ENCODE results near the gene CD274. TPM values are rescaled to one million over a fixed set of nuclear protein-coding genes. Genes with fewer than 3 reads are reported as not detected.

Gene CD274
- total and polyA plus RNA-seq, 2 experiments from 2014 or later = not detected

DNA sequence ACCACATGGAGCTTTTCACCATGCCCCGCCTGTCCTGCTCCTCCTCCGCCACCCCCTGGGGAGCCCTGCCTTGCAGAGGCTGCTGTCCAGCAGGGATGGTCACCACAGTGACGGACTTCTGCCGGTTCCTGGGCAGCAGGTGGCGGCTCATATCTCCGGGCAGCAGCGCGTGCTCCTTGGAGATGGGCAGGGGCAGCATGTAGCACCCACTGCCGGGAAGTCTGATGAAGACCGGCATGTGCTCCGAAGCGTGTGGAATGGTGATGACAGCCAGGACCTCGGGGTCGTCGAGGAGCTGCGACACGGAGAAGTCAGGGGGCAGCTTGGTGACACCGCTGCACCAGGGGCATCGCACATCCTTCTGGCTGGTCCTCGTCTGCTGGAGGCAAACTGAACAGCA is 31.9 kb upstream of the CD274 start:
- H3K4me1 ChIP-seq (ENCODE audit: insufficient read depth) = peaks cover 8% of the 10 kb centered on the region
- TF ChIP-seq CREB1 (CRISPR knock-in tag; IDR thresholded peaks at IDR 0.05; ENCODE audit: low read depth) = no peak
- TF ChIP-seq EZH2 (IDR thresholded peaks at IDR 0.05; ENCODE audit: low read depth, unreplicated experiment) = no peak
- TF ChIP-seq, protein P1, sequence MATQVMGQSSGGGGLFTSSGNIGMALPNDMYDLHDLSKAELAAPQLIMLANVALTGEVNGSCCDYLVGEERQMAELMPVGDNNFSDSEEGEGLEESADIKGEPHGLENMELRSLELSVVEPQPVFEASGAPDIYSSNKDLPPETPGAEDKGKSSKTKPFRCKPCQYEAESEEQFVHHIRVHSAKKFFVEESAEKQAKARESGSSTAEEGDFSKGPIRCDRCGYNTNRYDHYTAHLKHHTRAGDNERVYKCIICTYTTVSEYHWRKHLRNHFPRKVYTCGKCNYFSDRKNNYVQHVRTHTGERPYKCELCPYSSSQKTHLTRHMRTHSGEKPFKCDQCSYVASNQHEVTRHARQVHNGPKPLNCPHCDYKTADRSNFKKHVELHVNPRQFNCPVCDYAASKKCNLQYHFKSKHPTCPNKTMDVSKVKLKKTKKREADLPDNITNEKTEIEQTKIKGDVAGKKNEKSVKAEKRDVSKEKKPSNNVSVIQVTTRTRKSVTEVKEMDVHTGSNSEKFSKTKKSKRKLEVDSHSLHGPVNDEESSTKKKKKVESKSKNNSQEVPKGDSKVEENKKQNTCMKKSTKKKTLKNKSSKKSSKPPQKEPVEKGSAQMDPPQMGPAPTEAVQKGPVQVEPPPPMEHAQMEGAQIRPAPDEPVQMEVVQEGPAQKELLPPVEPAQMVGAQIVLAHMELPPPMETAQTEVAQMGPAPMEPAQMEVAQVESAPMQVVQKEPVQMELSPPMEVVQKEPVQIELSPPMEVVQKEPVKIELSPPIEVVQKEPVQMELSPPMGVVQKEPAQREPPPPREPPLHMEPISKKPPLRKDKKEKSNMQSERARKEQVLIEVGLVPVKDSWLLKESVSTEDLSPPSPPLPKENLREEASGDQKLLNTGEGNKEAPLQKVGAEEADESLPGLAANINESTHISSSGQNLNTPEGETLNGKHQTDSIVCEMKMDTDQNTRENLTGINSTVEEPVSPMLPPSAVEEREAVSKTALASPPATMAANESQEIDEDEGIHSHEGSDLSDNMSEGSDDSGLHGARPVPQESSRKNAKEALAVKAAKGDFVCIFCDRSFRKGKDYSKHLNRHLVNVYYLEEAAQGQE (IDR thresholded peaks at IDR 0.05; ENCODE audit: unreplicated experiment) = no peak
- no peak for TF ChIP-seq NANOG (IDR thresholded peaks at IDR 0.05; ENCODE audit: borderline replicate concordance)
- no peak for TF ChIP-seq POLR2AphosphoS5 (IDR thresholded peaks at IDR 0.05; ENCODE audit: low read depth)
- TF ChIP-seq ZNF331 (CRISPR knock-in tag; IDR thresholded peaks at IDR 0.05; ENCODE audit: low read depth) = no peak
- no peak for TF ChIP-seq EZH2phosphoT487 (IDR thresholded peaks at IDR 0.05; ENCODE audit: unreplicated experiment)
- no peak for TF ChIP-seq JUNB (IDR thresholded peaks at IDR 0.05; ENCODE audit: unreplicated experiment)
- TF ChIP-seq ZNF114 (CRISPR knock-in tag; IDR thresholded peaks at IDR 0.05) = no peak
- TF ChIP-seq STAT1 (IDR thresholded peaks at IDR 0.05; ENCODE audit: unreplicated experiment) = no peak
- TF ChIP-seq, protein P2, sequence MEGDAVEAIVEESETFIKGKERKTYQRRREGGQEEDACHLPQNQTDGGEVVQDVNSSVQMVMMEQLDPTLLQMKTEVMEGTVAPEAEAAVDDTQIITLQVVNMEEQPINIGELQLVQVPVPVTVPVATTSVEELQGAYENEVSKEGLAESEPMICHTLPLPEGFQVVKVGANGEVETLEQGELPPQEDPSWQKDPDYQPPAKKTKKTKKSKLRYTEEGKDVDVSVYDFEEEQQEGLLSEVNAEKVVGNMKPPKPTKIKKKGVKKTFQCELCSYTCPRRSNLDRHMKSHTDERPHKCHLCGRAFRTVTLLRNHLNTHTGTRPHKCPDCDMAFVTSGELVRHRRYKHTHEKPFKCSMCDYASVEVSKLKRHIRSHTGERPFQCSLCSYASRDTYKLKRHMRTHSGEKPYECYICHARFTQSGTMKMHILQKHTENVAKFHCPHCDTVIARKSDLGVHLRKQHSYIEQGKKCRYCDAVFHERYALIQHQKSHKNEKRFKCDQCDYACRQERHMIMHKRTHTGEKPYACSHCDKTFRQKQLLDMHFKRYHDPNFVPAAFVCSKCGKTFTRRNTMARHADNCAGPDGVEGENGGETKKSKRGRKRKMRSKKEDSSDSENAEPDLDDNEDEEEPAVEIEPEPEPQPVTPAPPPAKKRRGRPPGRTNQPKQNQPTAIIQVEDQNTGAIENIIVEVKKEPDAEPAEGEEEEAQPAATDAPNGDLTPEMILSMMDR (conservative IDR thresholded peaks at IDR 0.05; ENCODE audit: low read depth in 2 of 2) = no peak
- TF ChIP-seq, protein P3, sequence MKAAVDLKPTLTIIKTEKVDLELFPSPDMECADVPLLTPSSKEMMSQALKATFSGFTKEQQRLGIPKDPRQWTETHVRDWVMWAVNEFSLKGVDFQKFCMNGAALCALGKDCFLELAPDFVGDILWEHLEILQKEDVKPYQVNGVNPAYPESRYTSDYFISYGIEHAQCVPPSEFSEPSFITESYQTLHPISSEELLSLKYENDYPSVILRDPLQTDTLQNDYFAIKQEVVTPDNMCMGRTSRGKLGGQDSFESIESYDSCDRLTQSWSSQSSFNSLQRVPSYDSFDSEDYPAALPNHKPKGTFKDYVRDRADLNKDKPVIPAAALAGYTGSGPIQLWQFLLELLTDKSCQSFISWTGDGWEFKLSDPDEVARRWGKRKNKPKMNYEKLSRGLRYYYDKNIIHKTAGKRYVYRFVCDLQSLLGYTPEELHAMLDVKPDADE (IDR thresholded peaks at IDR 0.05) = no peak
- TF ChIP-seq, protein P4, sequence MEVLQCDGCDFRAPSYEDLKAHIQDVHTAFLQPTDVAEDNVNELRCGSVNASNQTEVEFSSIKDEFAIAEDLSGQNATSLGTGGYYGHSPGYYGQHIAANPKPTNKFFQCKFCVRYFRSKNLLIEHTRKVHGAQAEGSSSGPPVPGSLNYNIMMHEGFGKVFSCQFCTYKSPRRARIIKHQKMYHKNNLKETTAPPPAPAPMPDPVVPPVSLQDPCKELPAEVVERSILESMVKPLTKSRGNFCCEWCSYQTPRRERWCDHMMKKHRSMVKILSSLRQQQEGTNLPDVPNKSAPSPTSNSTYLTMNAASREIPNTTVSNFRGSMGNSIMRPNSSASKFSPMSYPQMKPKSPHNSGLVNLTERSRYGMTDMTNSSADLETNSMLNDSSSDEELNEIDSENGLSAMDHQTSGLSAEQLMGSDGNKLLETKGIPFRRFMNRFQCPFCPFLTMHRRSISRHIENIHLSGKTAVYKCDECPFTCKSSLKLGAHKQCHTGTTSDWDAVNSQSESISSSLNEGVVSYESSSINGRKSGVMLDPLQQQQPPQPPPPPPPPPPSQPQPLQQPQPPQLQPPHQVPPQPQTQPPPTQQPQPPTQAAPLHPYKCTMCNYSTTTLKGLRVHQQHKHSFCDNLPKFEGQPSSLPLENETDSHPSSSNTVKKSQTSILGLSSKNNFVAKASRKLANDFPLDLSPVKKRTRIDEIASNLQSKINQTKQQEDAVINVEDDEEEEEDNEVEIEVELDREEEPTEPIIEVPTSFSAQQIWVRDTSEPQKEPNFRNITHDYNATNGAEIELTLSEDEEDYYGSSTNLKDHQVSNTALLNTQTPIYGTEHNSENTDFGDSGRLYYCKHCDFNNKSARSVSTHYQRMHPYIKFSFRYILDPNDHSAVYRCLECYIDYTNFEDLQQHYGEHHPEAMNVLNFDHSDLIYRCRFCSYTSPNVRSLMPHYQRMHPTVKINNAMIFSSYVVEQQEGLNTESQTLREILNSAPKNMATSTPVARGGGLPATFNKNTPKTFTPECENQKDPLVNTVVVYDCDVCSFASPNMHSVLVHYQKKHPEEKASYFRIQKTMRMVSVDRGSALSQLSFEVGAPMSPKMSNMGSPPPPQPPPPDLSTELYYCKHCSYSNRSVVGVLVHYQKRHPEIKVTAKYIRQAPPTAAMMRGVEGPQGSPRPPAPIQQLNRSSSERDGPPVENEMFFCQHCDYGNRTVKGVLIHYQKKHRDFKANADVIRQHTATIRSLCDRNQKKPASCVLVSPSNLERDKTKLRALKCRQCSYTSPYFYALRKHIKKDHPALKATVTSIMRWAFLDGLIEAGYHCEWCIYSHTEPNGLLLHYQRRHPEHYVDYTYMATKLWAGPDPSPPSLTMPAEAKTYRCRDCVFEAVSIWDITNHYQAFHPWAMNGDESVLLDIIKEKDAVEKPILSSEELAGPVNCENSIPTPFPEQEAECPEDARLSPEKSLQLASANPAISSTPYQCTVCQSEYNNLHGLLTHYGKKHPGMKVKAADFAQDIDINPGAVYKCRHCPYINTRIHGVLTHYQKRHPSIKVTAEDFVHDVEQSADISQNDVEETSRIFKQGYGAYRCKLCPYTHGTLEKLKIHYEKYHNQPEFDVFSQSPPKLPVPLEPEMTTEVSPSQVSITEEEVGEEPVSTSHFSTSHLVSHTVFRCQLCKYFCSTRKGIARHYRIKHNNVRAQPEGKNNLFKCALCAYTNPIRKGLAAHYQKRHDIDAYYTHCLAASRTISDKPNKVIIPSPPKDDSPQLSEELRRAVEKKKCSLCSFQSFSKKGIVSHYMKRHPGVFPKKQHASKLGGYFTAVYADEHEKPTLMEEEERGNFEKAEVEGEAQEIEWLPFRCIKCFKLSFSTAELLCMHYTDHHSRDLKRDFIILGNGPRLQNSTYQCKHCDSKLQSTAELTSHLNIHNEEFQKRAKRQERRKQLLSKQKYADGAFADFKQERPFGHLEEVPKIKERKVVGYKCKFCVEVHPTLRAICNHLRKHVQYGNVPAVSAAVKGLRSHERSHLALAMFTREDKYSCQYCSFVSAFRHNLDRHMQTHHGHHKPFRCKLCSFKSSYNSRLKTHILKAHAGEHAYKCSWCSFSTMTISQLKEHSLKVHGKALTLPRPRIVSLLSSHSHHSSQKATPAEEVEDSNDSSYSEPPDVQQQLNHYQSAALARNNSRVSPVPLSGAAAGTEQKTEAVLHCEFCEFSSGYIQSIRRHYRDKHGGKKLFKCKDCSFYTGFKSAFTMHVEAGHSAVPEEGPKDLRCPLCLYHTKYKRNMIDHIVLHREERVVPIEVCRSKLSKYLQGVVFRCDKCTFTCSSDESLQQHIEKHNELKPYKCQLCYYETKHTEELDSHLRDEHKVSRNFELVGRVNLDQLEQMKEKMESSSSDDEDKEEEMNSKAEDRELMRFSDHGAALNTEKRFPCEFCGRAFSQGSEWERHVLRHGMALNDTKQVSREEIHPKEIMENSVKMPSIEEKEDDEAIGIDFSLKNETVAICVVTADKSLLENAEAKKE (CRISPR knock-in tag; IDR thresholded peaks at IDR 0.05) = no peak
- no peaks in the 10 kb centered on the region for H3K36me3 ChIP-seq (ENCODE audit: insufficient read depth)
- Mint-ChIP-seq H3K9me3 (no peaks in the 10 kb centered on the region), H3K4me1 (peaks cover 10% of the 10 kb centered on the region), H3K27me3 (ENCODE audit: insufficient read depth, low read depth, poor library complexity) (peaks cover 6% of the 10 kb centered on the region), H3K27ac (no peak overlapping the region), H3K36me3 (ENCODE audit: low read depth) (peaks cover 3% of the 10 kb centered on the region; the same call in 1 of the 3 replicates), H3K4me3 (no peak overlapping the region)
- DNase-seq (ENCODE audit: low spot score) = no peak
- no peak overlapping the region for H2AFZ ChIP-seq
- no peaks in the 10 kb centered on the region for H4K20me1 ChIP-seq (replicated peaks; ENCODE audit: insufficient read depth)
- H3F3A ChIP-seq (replicated peaks; ENCODE audit: low read depth) = no peaks in the 10 kb centered on the region
- H3K4me2 ChIP-seq = no peak overlapping the region
- H3K27ac ChIP-seq (ENCODE audit: low read depth) = no peak overlapping the region
- no peak overlapping the region for H3K4me3 ChIP-seq
- H3K9me2 ChIP-seq (ENCODE audit: insufficient read depth) = no peaks in the 10 kb centered on the region
- H3K79me2 ChIP-seq (replicated peaks; ENCODE audit: insufficient read depth) = no peaks in the 10 kb centered on the region
- no peak for ATAC-seq
- H3K27me3 ChIP-seq (ENCODE audit: insufficient read depth) = no peaks in the 10 kb centered on the region
